RCC 7860 (cell line): ENCODE results near the gene RASAL1.
A peak's percentile ranks its signal among the peaks of the same experiment; 100 is the strongest.
"Not testable (repeated sequence)": the region's sequence is repeated elsewhere in the genome, so short reads cannot be mapped to it uniquely, and the experiment has no call there.

Experiments used
- DNase-seq: peaks from one replicate; pipeline ENCODE4 v3.0.0-alpha.2; 2015; ENCODE audit warnings: low spot score
- FAIRE-seq: peaks from 2 replicates; lab custom pipeline; 2012; peaks lifted over from hg19 to GRCh38; lab: Jason Lieb, UNC

The RASAL1 gene

DNA sequence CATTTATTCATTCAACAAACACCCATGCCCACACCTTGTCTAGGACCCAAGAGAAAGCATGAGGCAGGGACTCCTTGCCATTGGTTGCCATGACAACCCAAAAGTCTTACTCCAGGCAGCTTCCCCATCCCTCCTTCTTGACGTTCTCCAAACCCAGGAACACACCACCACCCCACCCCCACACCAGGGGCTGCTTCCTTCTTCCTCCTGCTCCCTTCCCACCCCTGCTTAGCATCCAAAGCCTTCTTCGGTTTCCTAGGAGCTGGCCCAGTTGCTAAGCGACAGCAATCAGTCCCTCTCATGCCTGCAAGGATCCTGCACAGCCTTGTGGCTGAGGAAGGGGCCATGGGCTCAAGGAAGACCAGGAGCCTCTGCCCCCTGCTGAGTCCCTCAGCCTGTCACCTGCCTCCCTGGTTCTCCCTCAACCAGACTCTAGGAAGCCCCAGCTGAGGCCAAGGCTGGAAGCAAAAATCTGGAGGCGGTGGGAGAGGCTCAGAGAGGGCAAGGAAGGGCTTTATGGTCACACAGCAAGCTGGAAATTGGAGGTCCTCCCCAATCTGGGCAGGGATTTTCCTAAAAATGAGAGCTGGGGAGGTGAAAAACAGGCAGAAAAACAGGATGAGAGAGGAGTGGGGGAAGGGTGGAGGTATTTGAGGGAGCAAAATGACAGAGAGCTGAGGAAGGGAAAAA is 15.4 kb downstream of the RASAL1 start:
- no peak for DNase-seq

DNA sequence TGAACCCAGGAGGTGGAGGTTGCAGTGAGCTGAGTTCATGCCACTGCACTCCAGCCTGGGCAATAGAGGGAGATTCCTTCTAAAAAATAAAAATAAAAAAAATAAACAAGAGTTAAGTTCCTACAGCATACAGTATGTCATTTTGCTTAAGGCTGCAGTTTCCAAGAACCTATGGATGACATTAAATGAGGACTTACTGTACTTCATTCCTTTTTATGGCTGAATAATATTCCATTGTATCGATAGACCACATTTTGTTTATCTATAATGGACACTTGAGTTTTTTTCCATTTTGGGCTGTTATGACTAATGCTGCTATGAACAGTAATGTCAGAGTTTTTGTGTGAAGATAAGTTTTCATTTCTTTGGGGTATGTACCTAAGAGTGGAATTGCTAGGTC is 17.4 kb downstream of the RASAL1 start:
- FAIRE-seq (no peak), DNase-seq (no peak)

More for the DNA sequence above, 15.4 kb downstream of the RASAL1 start:
- no peak for FAIRE-seq

DNA sequence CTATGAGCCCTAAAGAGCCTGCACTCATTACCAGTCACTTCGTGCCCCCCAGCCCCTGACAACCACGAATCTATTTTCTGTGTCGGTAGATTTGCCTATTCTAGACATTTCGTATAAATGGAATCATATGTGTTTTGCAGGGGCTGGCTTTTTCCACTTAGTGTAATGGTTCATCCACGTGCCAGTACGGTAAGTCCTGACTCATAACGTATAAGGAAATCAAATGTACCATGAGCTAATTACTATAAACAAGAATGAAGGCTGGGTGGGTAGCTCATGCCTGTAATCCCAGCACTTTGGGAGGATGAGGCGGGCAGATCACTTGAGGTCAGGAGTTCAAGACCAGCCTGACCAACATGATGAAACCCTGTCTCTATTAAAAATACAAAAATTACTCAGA is 17.9 kb downstream of the RASAL1 start:
- not testable (repeated sequence) for FAIRE-seq, DNase-seq

DNA sequence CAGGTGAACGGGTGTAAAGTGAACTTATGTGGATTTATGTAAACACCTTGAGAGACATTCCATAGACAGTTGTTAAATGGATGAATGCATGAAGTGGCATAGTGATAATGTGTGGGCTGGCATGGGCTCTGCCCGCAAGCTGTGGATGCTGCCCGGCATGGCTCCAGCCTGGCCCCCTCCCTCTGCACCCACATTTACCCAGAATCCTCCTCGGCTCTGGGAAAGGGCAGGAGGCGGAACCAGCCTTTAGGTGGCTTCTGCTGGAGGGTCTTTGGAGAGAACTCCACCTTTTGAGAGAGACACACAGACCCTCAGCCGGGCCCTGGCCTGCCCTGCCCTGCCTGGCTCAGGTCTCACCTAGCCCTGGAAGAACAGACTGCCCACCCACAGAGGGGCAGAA is 18.7 kb downstream of the RASAL1 start:
- no peak for FAIRE-seq
- no peak for DNase-seq

DNA sequence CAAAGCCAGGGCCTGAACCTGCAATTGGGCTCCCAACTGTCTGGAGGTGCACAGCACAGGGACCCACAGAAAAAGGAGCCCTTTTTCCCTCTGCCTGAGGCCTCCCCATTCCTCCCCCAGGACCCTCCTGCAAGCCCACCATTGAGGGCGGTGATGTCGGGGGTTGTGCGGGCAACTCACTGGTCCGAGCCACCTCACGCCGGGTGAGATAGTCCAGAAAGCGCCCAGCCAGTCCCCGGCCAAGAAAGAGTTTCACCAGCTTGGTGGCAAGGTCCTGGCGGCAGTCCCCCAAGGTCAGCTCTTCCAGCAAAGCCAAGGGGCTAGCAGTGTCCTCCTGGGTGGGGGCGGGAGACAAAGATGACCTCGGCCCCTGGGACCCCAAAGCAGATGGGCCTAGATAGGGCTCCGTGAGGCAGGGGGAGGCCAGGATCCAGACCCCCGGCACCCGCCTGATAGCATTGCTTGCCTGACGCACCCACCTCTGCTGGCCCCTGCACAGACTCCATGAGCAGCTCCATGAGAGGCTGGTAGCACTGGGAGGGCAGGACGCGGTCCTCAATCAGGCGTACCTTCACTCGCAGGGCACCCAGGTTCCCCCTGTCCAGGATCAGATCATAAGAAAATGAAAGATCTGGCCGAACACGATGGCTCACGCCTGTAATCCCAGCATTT is 20.0 kb downstream of the RASAL1 start:
- no peak for FAIRE-seq
- no peak for DNase-seq

DNA sequence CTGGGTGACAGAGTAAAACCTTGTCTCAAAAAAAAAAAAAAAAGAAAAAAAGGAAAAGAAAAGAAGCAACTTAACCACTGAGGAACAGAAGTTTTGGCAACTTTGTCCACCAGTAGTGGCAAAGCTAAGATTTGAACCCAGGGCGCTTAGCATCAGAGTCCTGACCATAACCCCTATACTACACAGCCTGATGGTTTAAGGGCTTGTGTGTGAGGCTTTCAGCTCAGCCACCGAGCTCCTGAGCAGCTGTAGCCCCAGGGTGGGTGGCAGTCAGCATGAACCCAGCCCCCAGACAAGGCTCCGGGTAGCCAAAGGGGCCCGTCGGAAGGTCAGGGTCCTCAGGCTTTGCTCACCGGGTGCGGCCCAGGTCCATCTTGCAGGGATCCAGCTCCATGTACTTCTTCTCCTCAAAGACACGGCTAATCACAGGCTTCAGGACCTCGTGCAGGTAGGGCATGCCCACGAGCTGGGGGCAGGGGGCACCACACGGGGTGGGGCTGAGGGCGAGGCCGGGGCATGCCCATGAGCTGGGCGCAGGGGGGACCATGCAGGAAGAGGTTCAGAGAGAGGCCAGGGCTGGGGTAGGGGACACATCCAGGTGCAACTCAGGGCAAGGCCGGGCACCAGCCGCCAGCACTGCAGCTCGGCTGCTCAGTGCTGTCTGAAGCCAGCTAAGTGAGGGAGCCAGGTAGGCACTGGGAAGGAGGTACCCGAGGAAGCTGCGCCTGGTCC is 20.9 kb downstream of the RASAL1 start:
- no peak for DNase-seq
- no peak for FAIRE-seq

DNA sequence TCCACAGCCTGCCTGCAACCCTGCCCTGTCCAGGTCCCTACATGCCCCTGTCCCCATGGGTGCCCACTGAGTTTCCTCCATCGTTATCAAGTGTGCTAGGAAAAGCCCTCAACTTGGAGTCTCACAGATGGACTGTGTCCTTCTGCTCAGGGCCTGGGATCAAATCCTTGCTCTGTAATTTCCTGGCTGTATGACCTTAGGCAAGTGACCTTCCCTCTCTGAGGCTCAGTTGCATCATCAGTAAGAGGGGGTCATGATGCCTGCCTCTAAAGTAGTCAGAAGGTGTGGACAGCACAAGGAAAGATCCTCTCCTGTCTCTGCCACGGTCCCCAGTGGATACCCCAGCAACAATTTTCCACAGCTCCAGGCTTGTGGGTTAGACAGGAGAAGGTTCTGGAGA is 22.2 kb downstream of the RASAL1 start:
- no peak for DNase-seq
- no peak for FAIRE-seq

DNA sequence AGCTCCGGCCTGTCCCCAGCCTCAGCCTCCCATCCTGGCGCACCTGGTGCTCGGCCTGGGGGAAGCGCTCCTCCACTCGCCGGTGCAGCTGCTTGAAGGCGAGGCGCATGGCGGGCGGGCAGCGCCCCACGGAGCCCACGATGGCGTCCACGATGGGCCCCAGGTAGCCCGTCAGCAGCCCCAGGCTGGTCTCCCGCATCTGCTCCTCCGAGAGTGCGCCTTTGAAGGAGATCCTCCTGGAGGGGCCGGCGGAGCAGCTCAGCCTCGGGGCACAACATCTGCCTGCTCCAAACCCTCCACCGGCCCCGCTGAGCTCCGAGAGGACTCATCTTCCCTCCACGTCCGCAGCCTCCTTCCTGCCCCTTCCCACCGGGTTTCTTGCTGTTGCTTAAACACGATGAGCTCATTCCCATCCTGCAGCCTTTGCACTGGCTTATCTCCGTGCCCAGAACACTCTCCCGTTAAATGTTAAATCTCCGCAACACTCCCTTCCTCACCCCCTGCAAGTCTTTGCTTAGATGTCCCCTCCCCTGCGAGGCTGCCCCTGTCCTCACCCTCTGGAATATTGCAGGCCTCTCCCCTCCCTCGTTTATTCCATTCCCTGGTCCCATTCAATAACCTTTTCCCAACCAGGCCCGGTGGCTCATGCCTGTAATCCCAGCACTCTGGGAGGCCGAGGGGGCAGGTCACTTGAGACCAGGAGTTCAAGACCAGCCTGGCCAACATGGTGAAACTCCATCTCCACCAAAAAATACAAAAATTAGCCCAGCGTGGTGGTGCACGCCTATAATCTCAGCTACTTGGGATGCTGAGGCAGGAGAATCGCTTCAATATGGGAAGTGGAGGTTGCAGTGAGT is 23.3 kb downstream of the RASAL1 start:
- FAIRE-seq: no peak
- DNase-seq: no peak

DNA sequence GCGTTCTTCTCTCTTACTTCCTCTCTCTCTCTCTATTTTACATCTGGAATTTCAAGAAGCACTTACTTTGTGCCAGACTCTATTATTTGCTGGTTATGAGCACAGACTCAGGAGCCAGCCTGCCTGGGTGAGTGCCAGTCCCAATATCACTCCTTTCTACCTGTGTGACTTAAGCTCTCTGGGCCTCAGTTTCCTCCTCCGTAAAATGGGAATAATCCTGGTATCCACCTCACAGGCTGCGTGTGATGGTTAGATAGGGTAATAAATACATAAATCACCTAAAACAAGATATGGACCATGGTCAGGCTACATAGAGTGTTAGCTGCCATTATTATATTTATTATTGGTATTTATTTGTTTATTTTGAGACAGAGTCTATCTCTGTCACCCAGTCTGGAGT is 24.3 kb downstream of the RASAL1 start:
- FAIRE-seq (no peak), DNase-seq (no peak)

DNA sequence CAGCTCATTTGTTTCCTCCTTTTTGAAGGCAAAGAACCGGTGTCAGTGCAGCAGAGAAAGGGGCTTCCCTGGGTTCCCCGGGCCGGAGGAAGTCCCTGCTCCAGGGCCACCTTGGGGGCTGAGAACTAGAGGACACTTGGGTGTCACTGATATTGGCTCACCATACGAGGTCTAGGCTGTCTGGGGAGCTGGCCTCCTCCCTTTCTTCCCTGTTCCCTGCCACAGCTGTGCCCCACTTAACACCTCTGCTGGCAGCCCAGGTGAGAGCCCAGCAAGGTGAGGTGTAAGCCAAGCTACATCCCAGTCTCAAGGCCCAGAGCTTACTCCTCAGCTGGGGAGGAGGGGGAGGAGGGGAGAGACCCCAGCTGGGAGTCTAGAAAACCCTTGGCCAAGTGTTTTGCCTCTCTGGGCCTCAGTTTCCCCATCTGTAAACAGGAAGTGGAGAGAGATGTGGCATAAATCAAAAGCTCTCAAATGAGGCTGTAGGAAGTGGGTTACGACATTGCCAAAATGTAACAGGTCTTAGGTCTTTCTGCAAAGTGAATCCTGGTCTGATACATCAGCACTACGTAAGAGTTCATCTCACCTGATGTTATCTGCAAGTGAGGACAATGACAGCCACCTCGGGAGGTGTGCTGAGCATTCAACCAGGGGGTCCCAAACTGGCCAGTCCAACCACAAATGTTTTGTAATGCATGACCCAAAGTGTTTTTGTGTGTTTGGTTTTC is 25.5 kb downstream of the RASAL1 start:
- FAIRE-seq (no peak), DNase-seq (no peak)

DNA sequence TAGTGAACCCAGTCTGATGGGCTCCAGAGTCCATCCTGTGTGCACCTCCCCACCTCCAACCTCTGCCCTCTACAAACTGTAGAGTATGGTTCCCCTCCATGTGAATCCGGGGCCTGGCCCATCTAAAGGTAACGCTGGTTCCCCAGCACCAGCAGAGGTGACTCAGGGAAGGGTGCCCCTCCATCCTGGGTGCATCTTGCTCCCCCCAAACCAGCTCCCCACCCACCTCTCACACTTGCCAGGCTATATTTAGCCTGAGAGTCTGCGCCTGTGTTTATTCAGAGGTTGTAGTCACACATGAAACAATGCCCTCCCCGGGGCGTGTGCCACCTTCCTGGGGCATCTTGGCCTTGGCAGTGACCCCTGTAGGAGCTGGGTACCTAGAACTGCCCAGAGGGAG is 26.2 kb downstream of the RASAL1 start:
- FAIRE-seq (no peak), DNase-seq (no peak)

DNA sequence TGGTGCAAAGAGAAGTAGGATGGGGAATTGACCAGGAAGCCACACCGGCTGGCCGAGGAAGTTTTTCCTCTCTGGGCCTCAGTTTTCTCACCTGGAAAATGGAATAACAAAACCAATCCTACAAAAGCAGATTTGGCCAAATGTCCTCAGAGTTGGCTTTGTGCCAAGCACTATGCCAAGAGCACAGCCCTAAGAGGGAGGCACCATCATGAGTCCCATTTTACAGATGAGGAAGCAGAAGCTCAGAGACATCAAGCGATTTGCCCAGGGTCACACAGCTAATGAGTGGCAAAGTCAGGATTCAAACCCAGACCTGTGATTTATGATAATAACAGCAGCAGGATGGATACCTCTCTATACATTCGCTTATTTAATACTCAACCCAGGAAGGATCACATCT is 27.3 kb downstream of the RASAL1 start:
- DNase-seq: no peak
- no peak for FAIRE-seq

DNA sequence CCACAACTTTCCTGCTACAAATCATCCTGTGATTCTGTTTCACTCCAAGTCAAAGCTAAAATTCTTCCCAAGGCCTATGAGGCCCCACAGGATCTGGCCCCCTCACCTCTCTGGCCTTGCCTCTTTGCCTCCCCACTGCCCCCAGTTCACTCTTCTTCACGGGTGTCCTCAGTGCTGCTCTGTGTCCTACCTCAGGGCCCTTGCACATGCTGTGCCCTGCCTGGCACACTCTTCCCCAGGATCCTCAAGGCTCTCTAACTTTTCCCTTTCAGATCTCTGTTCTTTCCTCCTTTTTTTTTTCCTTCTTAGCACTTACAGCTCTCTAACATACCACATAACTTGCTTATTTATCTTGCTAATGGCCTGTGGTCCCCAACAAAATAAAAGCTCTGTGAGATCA is 29.2 kb downstream of the RASAL1 start:
- DNase-seq (no peak), FAIRE-seq (no peak)

DNA sequence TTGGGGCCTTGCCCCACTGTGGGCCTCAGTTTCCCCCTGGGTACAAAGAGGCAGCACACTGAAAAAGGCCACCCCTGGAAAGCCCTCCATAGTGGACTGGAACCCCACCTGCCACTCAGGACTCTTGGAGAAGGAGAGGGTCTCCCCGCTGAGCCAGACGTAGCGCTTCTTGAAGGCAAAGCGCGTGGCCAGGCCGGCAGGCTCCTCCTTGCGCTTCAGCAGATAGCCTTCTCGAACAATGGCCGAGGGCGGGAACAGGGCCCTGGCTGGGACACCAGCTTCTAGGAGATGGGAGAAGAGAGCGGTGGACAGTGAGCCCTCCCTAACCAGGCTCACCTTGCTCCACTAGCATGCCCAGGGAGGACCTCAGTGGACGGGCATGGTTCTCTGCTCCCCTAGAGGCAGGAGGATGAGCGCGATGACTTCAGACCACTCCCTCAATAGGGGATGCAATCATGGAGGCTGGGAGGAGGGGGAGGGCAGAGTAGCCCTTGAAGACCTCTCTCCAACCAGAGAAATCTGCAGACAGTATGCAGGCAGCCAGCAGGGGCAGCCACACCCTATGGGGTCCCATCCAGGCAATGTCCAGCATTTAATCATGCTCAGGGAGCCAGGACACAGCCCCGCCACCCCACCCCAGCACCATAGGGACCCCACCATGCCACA is 29.8 kb downstream of the RASAL1 start:
- FAIRE-seq (no peak), DNase-seq (no peak)

DNA sequence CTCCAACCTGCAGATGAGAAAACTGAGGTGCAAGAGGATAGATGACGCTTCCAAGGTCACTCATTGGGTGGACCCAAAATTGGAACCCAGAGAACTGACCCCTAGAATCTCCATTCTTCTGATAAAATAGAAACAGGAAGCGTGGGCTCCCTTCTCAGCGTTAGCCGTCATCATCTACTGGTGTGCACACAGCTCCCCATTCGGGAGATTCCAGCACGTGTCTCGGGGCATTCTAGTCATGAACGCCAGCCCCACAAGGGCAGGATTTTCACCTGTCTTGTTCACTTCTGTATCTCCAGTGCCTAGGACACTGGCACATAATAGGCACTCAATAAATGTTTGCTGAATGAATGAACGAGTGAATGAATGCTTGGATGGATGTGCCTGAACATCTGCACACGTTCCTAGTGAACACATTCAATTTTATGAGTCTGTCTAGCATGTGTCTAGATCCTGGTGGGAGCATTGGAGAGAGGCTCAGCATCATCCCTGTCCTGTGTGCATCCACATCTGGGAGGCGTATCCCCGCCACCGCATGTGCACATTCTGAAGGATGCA is 30.5 kb downstream of the RASAL1 start:
- FAIRE-seq (no peak), DNase-seq (no peak)

DNA sequence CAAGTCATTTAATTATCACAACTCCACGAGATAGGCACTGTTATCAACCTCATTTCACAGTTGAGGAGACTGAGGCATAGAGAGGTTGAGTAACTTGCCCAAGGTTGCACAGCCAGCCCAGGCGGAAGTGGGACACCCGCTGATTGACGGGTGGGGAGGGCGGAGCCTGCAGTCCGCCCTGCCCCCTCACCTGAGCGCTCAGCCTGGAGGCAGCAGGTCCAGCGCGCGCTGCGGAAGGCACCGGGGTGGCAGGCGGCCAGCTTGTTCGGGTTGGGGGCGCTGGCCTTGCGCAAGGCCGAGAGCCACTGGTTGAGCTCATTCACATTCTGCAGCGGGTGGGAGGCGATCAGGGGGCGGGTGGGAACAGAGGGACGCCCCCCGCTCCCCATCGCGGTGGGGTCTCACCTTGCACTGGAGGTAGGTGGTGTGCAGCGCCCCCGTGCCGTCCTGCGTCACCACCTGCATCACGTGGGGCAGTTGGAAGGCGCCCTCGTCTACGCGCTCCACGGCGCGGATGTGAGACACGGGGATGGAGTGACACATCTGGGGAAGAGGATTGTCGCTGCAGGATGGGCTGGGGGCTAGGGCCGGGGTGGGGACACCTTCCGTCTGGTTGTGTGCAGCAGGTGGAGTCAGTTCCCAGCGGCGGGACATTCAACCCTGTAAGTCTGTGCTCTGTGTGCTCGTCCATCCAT is 31.7 kb downstream of the RASAL1 start:
- DNase-seq: no peak
- FAIRE-seq: no peak

DNA sequence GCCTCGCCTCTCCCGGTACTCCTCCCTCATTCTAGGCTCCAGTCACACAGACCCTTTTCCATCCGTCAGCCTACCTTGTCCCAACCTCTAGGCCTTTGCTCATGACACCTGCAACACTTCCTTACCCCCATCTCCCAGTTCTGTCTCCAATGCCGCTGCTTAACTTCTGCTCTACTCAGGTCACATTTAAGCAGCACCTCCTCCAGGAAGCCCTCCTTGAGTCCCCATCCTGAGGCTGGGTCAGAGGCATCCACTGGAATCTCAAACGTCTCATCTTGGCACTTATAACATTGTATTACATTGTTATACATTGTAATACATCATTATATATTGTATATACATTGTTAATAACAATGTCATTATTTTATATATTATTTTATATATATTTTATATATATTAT is 32.8 kb downstream of the RASAL1 start:
- FAIRE-seq: peak; percentile 11

DNA sequence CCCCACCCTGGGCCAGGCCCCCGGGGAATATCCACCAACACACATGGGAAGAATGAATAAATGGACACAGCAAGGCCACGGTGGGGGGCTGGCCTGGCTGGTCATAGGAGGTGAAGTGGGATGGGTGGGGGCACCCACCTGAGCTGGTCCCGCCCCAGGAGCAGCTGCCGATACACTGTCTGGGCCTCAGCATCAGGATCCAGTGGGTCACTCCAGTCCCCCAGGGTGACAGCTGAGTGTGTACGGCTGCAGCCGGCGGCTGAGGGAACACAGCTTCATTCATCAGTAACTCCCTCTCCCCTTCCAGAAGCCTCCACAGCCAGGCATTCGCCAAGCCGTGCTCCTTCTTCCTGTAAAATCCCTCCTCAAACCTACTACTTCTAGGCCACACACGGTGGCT is 33.8 kb downstream of the RASAL1 start:
- no peak for DNase-seq
- FAIRE-seq: no peak

More for the DNA sequence above, 32.8 kb downstream of the RASAL1 start:
- DNase-seq: no peak

DNA sequence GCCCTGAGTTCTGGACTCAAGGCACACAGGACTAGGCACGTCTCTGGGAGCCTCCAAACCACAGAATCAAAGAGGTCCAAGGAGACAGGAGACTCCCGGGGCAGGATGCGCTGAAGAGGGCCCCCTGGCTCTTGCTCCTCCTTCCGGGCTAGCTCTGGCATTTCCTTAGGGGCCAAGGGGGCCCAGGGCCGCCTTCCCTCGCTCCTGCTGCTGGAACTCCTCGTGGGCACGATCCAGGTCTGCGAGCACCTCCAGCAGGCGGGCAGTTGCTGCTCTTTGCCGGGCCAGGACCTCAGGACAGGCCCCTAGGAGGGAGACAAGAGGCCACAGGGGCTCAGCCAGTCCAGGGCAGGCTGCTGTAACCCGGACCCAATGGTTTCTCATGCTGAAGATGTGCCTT is 35.8 kb downstream of the RASAL1 start:
- FAIRE-seq (no peak), DNase-seq (no peak)
